ENCODE measurements around the gene TBCK. TPM values are rescaled to one million over a fixed set of nuclear protein-coding genes. Genes with fewer than 3 reads are reported as not detected.

TBCK gene
- total and polyA plus RNA-seq, 2 of the 8 experiments (the other 6 are each of a cell fraction or from before 2014, with no cell fraction given), result 10.2 to 18.7 TPM

DNA sequence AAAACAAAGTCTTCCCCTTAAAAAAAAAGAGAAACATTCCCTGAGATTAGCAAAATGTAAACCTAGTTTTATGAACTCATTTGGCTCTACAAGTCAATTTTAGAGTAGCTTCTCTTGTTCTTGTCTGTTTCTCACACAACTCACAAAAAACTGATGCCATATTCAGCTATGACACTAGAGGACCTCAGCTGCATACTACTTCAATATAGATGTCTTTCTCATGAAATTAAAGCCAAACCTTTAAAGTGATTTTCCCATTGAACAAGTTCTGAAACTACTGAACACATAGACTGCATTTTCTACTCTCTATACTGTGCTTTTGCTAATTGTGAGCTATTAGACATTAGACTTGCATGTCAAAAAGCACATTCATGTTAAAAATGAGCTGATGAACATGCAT lies 49.8 kb downstream of the TBCK start:
- TF ChIP-seq CTCF (IDR thresholded peaks at IDR 0.05; ENCODE audit: control extremely low read depth in 1 of 3, insufficient read depth in 1 of 3, low read depth in 1 of 3, low read length in 3 of 3) (peak in 2 of 3 experiments; percentile 23 to 56; a peak in 2 of 4 replicates), FOSL1 (IDR thresholded peaks at IDR 0.05; ENCODE audit: insufficient read depth, low read depth, low read length) (no peak), RAD21 (IDR thresholded peaks at IDR 0.05 in 1 of 2, conservative IDR thresholded peaks at IDR 0.05 in 1 of 2; ENCODE audit: low read depth in 2 of 2, low read length in 2 of 2) (peak; percentile 73 to 76)
- Histone ChIP-seq H3K23me2 (ENCODE audit: low read depth, low read length) (no peaks in the 10 kb centered on the region), H3K4me3 (ENCODE audit: extremely low read depth in 1 of 4, insufficient read depth in 2 of 4, low read depth in 3 of 4, low read length in 4 of 4) (no peak overlapping the region), H2AK5ac (ENCODE audit: low read depth, low read length) (no peak overlapping the region), H2BK15ac (ENCODE audit: low read length) (no peak overlapping the region), H3K27me3 (replicated peaks in 1 of 4; ENCODE audit: control insufficient read depth in 3 of 4, extremely low read depth in 1 of 4, insufficient read depth in 3 of 4, low read length in 3 of 4) (no peaks in the 10 kb centered on the region), H2AFZ (ENCODE audit: low read length) (no peak overlapping the region), H3K27ac (ENCODE audit: low read depth, low read length) (no peak overlapping the region), H4K5ac (ENCODE audit: insufficient read length, low read depth, low read length) (no peak overlapping the region), H4K91ac (replicated peaks; ENCODE audit: insufficient read length, low read length) (no peak overlapping the region), H3K79me2 (ENCODE audit: control insufficient read depth in 1 of 2, insufficient read depth in 2 of 2, low read length in 2 of 2) (no peaks in the 10 kb centered on the region), H2BK120ac (replicated peaks; ENCODE audit: low read depth, low read length) (no peak overlapping the region), H3K4me2 (ENCODE audit: insufficient read depth in 1 of 2, low read depth in 2 of 2, low read length in 2 of 2) (no peak overlapping the region), H2BK20ac (ENCODE audit: low read length) (no peak overlapping the region), H4K8ac (ENCODE audit: extremely low read depth, insufficient read depth, low read length) (no peak overlapping the region), H3K36me3 (ENCODE audit: control insufficient read depth in 2 of 4, insufficient read depth in 4 of 4, low read length in 3 of 4) (no peaks in the 10 kb centered on the region), H4K20me1 (replicated peaks in 1 of 2; ENCODE audit: control insufficient read depth in 1 of 2, insufficient read depth in 2 of 2, low read length in 2 of 2) (no peaks in the 10 kb centered on the region), H3K79me1 (ENCODE audit: low read depth, low read length) (no peaks in the 10 kb centered on the region), H3K9me3 (ENCODE audit: insufficient read depth in 2 of 2, low read depth in 1 of 2, low read length in 1 of 2) (no peaks in the 10 kb centered on the region), H3K4ac (replicated peaks; ENCODE audit: insufficient read length, low read depth, low read length) (no peak overlapping the region), H3K56ac (replicated peaks; ENCODE audit: insufficient read length, low read depth, low read length) (no peak overlapping the region), H3K14ac (ENCODE audit: insufficient read length) (no peak overlapping the region), H2BK5ac (ENCODE audit: low read depth, low read length) (no peak overlapping the region), H3K4me1 (replicated peaks in 1 of 4; ENCODE audit: control insufficient read depth in 3 of 4, insufficient read depth in 4 of 4, low read length in 3 of 4) (no peaks in the 10 kb centered on the region), H3K9ac (replicated peaks in 1 of 4; ENCODE audit: extremely low read depth in 1 of 4, low read depth in 3 of 4, low read length in 3 of 4) (no peak overlapping the region), H3K18ac (ENCODE audit: extremely low read depth, low read length) (no peak overlapping the region), H2BK12ac (ENCODE audit: low read depth, low read length) (no peak overlapping the region), H3K23ac (ENCODE audit: insufficient read length) (no peak overlapping the region)
- peak; percentile 66 for FAIRE-seq
- POLR2A ChIA-PET (ENCODE audit: partially characterized antibody), result interaction anchor here (0.6 kb wide), 1 partner anchor 139 kb away, joined by 3 read pairs; no protein-coding TSS in a partner anchor
- no peak for DNase-seq (ENCODE audit: low read depth in 1 of 2, low spot score in 2 of 2)
- CTCF ChIA-PET (ENCODE audit: partially characterized antibody), result interaction anchor here (0.6 to 1.7 kb wide), 27 partner anchors 8 to 1472 kb away, joined by 3 to 9 read pairs (median 4); partner anchors contain the start of genes GIMD1 and TBCK
